Stimulated activated CD4-positive, alpha-beta T cell treated with anti-CD3 and anti-CD28 coated beads, Interleukin-2, amount 100 ng/mL, for 4 hours (primary cell): ENCODE results near the gene PI4K2B.
"Not testable (repeated sequence)": the region's sequence is repeated elsewhere in the genome, so short reads cannot be mapped to it uniquely, and the experiment has no call there.

ENCODE experiments used
- DNase-seq: peaks from one replicate; pipeline ENCODE4 v3.0.0-alpha.2; 2020; ENCODE audit warnings: low read depth

PI4K2B gene

GRCh38 chr4:25233737-25234389 lies at the start of gene PI4K2B:
Gene PI4K2B, plus strand, starts transcription at chr4:25234033. Its CDS starts 131 bp downstream, at chr4:25234164.
- peak; percentile 92 for DNase-seq

GRCh38 chr4:25184056-25184455 lies 49.8 kb upstream of the PI4K2B start:
- DNase-seq, result no peak

GRCh38 chr4:25190407-25190806 lies 43.4 kb upstream of the PI4K2B start:
- no peak for DNase-seq

GRCh38 chr4:25198713-25199112 lies 35.1 kb upstream of the PI4K2B start:
- no peak for DNase-seq

GRCh38 chr4:25207997-25208396 lies 25.8 kb upstream of the PI4K2B start:
- no peak for DNase-seq

GRCh38 chr4:25209702-25210101 lies 24.1 kb upstream of the PI4K2B start:
- DNase-seq, result no peak

- DNase-seq, result no peak
Observed at GRCh38 chr4:25211721-25212120, 22.1 kb upstream of the PI4K2B start.

GRCh38 chr4:25212822-25213221 lies 21.0 kb upstream of the PI4K2B start:
- no peak for DNase-seq

- no peak for DNase-seq
Observed at GRCh38 chr4:25213347-25213979, 20.4 kb upstream of the PI4K2B start.

GRCh38 chr4:25214750-25215149 lies 19.1 kb upstream of the PI4K2B start:
- not testable (repeated sequence) for DNase-seq

- no peak for DNase-seq
Observed at GRCh38 chr4:25215511-25215910, 18.3 kb upstream of the PI4K2B start.

- DNase-seq, result no peak
Observed at GRCh38 chr4:25221377-25221776, 12.5 kb upstream of the PI4K2B start.

- DNase-seq, result no peak
Observed at GRCh38 chr4:25223802-25224375, 9.9 kb upstream of the PI4K2B start.

GRCh38 chr4:25229804-25230203 lies 4.0 kb upstream of the PI4K2B start:
- DNase-seq, result no peak

- DNase-seq, result no peak
Observed at GRCh38 chr4:25233194-25233593, 639 bp upstream of the PI4K2B start.

GRCh38 chr4:25234390-25235370 lies 847 bp downstream of the PI4K2B start:
- DNase-seq, result peak; percentile 13

GRCh38 chr4:25235401-25235800 lies 1.6 kb downstream of the PI4K2B start:
- no peak for DNase-seq

GRCh38 chr4:25236030-25236429 lies 2.2 kb downstream of the PI4K2B start:
- DNase-seq, result not testable (repeated sequence)

GRCh38 chr4:25236971-25237370 lies 3.1 kb downstream of the PI4K2B start:
- DNase-seq, result no peak

GRCh38 chr4:25238052-25238451 lies 4.2 kb downstream of the PI4K2B start:
- DNase-seq, result no peak

GRCh38 chr4:25239528-25239927 lies 5.7 kb downstream of the PI4K2B start:
- DNase-seq, result not testable (repeated sequence)

GRCh38 chr4:25240754-25241210 lies 6.9 kb downstream of the PI4K2B start:
- not testable (repeated sequence) for DNase-seq
